HG03469 (cell line): ENCODE results near the gene TMC4.
"Not testable (repeated sequence)": the region's sequence is repeated elsewhere in the genome, so short reads cannot be mapped to it uniquely, and the experiment has no call there.

Experiments used
- ATAC-seq: cut with Tn5 transposase; IDR thresholded peaks from one replicate; pipeline ENCODE4 v1.9.1; 2021; ENCODE audit warnings: mild to moderate bottlenecking, moderate library complexity, moderate number of reproducible peaks; ENCODE audit not compliant: unreplicated experiment

The TMC4 gene

DNA sequence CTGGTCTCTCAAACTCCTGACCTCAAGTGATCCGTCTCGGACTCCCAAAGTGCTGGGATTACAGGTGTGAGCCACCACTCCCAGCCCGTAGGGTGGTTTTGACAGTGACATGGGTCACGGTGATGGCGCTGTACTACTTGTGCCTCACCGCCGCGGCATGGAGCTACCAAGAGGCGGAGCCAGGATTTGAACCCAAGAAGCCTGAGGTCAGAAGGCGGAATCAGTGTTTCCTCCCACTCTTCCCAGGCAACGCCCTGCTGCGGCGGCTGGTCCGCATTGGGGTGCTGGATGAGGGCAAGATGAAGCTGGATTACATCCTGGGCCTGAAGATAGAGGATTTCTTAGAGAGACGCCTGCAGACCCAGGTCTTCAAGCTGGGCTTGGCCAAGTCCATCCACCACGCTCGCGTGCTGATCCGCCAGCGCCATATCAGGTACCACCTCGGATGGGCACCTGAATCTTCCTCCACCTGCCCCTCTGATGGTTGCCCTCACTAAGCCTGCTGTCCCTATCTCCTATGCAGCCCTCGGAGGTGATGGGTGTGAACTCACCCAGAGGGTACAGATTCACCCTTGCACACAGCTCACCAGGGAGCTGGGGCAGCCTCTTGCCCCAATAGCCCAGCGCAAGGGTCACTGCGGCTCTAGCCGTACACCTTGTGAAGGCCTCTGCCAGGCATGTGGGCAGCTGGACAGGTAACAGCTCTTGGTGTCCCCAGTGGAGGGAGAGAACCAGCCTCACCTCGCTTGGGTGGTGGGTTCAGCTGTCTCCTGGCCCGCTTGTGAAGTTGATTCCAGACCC lies 33.3 kb upstream of the TMC4 start:
- ATAC-seq: no peak

DNA sequence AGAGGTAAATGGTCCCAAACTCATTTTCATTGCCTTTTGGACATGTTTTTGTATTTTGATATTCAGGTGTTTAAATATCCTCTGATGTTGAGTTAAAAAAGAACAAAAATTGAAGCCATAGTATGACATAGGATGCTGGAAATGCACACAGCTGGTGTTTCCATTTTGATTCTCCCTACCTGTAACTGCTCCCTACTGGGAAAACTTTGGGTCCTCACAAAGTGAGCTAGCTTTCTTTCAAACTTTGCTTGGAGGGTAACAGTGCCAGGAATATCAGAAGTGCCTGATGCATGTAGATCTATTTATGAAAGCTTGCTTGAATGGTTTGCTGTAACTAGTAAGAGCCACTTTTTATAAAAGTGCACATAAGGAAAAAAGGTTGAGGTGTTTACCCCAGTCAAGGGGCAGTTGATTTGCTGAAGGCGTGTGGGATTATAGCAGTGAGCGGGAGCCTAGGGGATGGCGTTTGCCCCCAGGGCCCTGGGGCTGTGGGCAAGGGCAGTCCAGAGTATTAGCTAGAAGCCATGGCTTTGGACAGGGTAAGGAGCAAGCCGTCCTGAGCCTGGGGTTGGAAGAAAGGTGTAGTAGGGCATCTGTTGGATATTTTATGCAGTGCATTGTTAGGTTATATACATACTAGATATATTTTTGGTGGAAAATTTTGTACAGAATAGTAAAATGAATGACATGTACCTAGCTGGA lies 32.0 kb upstream of the TMC4 start:
- no peak for ATAC-seq

DNA sequence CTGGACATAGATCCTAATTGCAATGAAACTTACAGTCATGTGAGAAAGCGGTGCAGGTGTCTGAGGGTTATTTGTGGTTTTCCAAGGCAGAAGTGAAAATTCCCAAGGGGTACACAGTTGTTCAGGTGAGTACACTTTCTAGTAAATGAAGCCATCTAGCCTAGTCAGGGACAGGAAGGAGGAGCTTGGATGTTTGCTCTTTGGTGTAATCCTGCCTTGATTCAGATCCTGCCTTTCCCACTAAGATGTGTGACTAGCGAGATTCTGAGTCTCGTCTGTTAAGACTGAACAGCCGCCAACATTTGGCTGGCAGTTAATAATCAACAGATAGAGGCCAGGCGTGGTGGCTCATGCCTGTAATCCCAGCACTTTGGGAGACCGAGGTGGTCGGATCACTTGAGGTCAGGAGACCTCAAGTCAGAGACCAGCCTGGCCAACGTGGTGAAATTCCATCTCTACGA lies 30.2 kb upstream of the TMC4 start:
- no peak for ATAC-seq

- no peak for ATAC-seq
These were observed 29.0 kb upstream of the TMC4 start for GRCh38 chr19:54201980-54202379.

DNA sequence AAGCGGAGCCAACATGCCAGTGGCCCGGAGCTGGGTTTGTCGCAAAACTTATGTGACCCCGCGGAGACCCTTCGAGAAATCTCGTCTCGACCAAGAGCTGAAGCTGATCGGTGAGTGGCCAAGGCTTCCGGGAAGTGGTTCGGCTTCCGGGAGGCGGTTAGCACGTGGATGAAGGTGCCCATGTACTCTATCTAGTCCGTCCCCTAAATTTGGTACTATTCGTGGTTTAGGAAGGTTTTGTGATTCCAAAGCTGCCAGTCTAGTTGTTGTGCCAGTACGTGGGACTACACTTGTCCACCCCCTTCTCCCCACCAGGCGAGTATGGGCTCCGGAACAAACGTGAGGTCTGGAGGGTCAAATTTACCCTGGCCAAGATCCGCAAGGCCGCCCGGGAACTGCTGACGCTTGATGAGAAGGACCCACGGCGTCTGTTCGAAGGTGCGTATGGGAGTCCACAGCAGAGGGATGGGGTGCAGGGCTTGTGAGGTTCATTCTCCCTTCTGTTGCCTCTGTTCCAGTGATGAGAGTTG lies 28.3 kb upstream of the TMC4 start:
- ATAC-seq: no peak

DNA sequence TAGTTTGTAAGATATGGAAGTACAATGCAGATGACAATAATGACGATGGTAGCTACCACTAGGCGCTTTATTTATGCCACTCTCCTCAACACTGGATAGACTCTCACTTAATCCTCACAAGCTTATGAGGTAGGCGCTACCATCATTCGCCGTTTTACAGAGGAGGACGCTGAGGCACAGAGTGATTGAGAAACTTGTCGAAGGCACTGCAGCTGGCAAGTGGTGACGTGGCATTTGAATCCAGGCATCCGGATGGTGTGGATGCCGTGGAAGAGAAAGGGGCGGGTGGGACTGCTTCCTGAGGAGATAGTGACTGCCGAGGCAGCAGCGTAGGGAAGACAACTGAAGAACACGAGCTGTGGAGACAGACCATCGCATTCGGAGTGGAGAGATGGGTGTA lies 26.4 kb upstream of the TMC4 start:
- no peak for ATAC-seq

- ATAC-seq: no peak
These were observed 24.2 kb upstream of the TMC4 start for GRCh38 chr19:54197121-54197520.

- no peak for ATAC-seq
These were observed 23.6 kb upstream of the TMC4 start for GRCh38 chr19:54196536-54196935.

GRCh38 chr19:54194463-54194862 lies 21.5 kb upstream of the TMC4 start:
- ATAC-seq: not testable (repeated sequence)

DNA sequence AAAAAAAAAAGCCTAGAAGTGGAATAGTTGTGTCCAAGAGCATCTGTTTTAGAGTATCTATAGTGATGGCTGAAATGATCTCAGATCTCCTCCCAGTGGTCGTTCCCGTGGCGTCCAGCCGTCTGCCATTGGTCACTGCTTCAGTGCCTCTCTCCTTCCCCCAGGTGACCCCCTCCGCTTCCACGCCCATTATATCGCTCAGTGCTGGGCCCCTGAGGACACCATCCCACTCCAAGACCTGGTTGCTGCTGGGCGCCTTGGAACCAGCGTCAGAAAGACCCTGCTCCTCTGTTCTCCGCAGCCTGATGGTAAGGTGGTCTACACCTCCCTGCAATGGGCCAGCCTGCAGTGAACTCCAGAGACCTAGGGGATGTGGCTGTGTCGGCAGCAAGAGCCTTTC lies 20.1 kb upstream of the TMC4 start:
- no peak for ATAC-seq

DNA sequence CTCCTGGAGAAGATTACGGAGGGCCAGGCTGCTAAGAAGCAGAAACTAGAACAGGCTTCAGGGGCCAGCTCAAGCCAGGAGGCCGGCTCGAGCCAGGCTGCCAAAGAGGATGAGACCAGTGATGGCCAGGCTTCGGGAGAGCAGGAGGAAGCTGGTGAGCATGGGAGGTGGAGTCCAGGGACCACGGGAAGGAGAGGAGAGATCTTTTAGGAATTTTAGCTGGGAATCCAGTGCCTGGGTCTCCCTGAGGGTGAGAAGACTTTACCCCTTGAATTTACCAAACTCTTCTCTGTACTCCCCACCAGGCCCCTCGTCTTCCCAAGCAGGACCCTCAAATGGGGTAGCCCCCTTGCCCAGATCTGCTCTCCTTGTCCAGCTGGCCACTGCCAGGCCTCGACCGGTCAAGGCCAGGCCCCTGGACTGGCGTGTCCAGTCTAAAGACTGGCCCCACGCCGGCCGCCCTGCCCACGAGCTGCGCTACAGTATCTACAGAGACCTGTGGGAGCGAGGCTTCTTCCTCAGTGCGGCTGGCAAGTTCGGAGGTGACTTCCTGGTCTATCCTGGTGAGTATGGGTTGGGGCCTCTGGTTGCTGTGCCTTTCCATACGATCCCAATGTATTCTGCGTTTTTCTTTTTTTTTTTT lies 19.0 kb upstream of the TMC4 start:
- ATAC-seq: no peak

GRCh38 chr19:54191011-54191810 lies 18.3 kb upstream of the TMC4 start, which contains the start of gene TSEN34:
Gene TSEN34, plus strand, starts transcription at chr19:54191308. Its CDS starts 57 bp downstream, at chr19:54191365.
- peak; percentile 24 for ATAC-seq

GRCh38 chr19:54190503-54191010 lies 17.6 kb upstream of the TMC4 start:
- peak; percentile 32 for ATAC-seq

DNA sequence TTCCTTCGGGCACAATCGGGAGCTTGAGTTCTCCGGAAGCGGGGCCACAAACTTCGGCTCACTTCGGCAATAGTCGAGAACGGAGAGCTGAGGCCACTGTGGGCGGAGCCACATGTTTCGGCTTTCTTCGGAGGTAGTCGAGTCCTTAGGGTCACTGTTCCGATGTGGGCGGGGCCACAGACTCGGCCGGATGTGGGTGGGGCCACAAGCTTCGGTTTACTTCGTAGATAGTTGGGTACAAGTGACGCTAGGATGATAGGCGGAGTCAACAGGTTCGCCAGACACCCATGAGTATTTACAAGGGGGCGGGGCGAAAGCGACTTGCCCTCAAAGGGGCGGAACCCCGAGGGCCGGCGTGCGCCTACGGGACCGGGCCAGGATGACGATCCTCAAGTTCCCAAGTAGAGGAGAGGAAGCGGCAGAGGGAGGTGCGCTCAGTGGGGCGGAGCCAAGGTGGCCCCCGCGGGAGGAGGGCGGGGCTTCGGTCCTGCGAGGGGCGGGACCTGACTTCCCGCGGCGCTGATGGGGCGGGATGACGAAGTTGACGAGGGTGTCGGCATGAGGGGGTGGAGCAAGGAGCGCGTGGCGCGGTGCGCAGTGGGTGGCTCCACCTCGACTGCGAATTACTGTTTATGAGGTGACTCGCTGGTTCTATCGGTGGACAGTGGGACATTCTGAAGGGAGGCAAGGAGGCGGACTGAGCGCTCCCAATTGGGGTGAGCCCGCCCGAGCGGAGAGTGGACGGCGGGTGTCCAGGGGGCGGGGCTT lies 17.0 kb upstream of the TMC4 start:
- ATAC-seq: peak; percentile 34

DNA sequence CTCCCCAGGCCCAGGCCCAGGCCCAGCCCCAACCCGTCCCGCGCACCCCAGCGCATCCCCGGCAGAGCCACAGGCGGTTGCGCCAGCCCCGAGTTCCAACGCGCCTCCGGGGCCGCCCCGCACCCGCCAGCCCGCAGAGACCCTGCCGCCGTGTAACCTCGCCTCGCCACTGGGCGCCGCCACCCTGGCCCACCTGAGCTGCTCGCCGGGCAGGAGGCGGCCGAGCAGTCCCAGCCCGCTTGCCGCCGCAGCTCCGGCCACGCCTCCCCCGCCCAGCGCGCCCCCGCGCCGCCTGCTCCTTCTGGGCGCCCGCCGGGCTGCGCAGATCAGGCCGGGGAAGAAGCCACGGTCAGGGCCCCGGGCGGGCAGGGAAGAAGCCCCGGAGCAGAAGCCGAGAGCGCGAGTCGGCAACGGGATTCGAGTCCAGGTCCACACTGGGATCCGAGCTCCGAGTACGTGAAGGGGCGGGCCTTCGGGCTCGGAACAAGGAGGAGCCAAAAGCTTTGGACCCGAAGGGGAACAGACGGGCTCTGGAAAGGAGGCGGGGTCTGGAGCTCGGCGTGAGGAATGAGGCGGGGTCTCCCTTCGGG lies 16.3 kb upstream of the TMC4 start, which contains the start of gene MBOAT7:
MBOAT7 (minus strand) TSS at position 436 of the 590 bp plus-strand sequence. CDS start 1,072 bp downstream, outside the sequence.
- ATAC-seq: peak; percentile 7

DNA sequence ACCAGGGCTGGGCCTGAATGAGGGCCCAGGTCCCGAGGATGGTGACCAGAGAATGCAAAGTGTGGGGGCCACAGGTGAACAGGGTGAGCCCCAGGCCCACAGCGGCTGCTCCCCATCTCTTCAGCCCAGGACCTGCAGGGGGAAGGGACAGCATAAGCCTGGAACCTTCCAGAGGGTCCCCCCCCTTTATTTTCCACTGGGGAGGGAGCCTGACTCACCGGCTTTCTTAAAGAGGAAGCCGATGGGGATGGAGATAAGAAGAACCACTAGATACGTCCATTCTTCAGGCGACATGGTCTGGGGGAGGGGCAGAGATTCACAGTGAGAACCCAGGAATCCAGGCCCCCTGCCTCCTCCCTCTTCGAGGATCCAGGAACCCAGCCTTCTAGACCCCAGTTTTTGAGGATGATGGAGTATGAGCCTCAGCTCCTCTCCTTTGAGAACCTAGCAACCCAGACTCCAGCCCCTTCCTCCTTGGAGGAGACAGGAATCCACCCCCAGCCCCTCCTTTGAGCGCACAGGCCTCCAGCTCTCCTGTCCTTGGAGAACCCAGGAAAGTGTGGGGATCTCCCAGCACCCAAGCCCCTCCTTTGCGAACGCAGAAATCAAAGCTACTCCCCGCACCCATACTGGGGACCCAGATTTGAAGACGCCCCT lies 15.4 kb upstream of the TMC4 start:
- ATAC-seq: no peak

- ATAC-seq: no peak
These were observed 14.0 kb upstream of the TMC4 start for GRCh38 chr19:54186934-54187381.

GRCh38 chr19:54186351-54186750 lies 13.4 kb upstream of the TMC4 start:
- ATAC-seq: no peak
